ENCODE data around the gene KLHL25. TPM values are rescaled to one million over a fixed set of nuclear protein-coding genes. Genes with fewer than 3 reads are reported as not detected.

Gene KLHL25
- total RNA-seq, 1 experiment from 2014 or later: 18.4 TPM

DNA sequence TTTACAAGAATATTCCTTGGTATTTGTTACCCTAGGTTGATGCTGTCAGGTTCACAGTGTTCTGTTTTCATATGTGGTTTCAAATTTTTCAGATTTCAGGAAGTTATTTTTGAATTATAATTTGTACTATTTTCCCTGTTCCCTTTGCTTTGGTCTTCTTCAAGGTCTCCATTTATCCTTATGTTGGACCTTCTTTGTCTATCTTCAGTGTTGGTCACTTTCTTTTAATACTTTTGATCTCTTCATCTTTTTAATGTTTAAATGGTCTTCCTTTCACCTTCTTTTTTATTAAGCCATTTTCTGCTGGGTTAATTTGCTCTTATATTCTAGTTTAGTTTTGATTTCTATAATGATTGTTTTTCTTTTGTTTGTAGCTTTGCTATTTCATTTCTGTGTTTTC, 61.3 kb downstream of the KLHL25 start:
- no peak overlapping the region for H3K14ac ChIP-seq (ENCODE audit: insufficient read depth, low read length)
- Mint-ChIP-seq H3K4me1 (no peaks in the 10 kb centered on the region), H3K27ac (no peak overlapping the region), H3K36me3 (ENCODE audit: insufficient read depth in 1 of 3, low read depth in 3 of 3) (peaks cover 50 to 65% (median 61%) of the 10 kb centered on the region in 3 experiments), H3K27me3 (ENCODE audit: low read depth) (no peaks in the 10 kb centered on the region), H3K4me3 (no peak overlapping the region; a peak in 1 of 5 replicates), H3K9me3 (peaks cover 15 to 19% of the 10 kb centered on the region in 2 experiments)
- no peak overlapping the region for H3K4me2 ChIP-seq (ENCODE audit: insufficient read depth, insufficient read length, low read length)
- H3K79me2 ChIP-seq (ENCODE audit: insufficient read depth, low read length): no peaks in the 10 kb centered on the region
- DNase-seq: no peak
- H2AK5ac ChIP-seq (ENCODE audit: insufficient read length, low read length): no peak overlapping the region
- no peak overlapping the region for H2BK20ac ChIP-seq (ENCODE audit: low read depth, low read length, poor library complexity, severe bottlenecking)
- H2AFZ ChIP-seq (ENCODE audit: low read length): no peak overlapping the region
- no peak overlapping the region for H2BK15ac ChIP-seq (ENCODE audit: low read depth, low read length)
- no peak overlapping the region for H3K27ac ChIP-seq (ENCODE audit: insufficient read length, low read depth, low read length)
- no peak overlapping the region for H3K23ac ChIP-seq (ENCODE audit: insufficient read length, low read depth, low read length)
- no peak overlapping the region for H3K4ac ChIP-seq (ENCODE audit: low read depth, low read length)
- no peaks in the 10 kb centered on the region for H4K20me1 ChIP-seq (ENCODE audit: control insufficient read depth, insufficient read depth, insufficient read length)
- no peak overlapping the region for H4K5ac ChIP-seq (ENCODE audit: insufficient read length, low read depth, low read length)
- no peak overlapping the region for H3K9ac ChIP-seq (ENCODE audit: extremely low read depth, insufficient read length, low read length)
- TF ChIP-seq, protein P1, sequence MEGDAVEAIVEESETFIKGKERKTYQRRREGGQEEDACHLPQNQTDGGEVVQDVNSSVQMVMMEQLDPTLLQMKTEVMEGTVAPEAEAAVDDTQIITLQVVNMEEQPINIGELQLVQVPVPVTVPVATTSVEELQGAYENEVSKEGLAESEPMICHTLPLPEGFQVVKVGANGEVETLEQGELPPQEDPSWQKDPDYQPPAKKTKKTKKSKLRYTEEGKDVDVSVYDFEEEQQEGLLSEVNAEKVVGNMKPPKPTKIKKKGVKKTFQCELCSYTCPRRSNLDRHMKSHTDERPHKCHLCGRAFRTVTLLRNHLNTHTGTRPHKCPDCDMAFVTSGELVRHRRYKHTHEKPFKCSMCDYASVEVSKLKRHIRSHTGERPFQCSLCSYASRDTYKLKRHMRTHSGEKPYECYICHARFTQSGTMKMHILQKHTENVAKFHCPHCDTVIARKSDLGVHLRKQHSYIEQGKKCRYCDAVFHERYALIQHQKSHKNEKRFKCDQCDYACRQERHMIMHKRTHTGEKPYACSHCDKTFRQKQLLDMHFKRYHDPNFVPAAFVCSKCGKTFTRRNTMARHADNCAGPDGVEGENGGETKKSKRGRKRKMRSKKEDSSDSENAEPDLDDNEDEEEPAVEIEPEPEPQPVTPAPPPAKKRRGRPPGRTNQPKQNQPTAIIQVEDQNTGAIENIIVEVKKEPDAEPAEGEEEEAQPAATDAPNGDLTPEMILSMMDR (conservative IDR thresholded peaks at IDR 0.05): no peak
- H3K27me3 ChIP-seq (ENCODE audit: insufficient read depth, low read length): no peaks in the 10 kb centered on the region
- no peak overlapping the region for H3K18ac ChIP-seq (ENCODE audit: insufficient read length, low read depth, low read length)
- no peaks in the 10 kb centered on the region for H3K79me1 ChIP-seq (ENCODE audit: insufficient read depth, low read depth, low read length, poor library complexity, severe bottlenecking)
- no peaks in the 10 kb centered on the region for H3K23me2 ChIP-seq (ENCODE audit: insufficient read length, low read depth, low read length, poor library complexity, severe bottlenecking)
- H3T11ph ChIP-seq (ENCODE audit: low read length): no peak overlapping the region
- no peaks in the 10 kb centered on the region for H3K4me1 ChIP-seq (ENCODE audit: insufficient read depth, low read length)
- H2BK5ac ChIP-seq (ENCODE audit: insufficient read length, low read length): no peak overlapping the region
- no peak overlapping the region for H4K8ac ChIP-seq (replicated peaks; ENCODE audit: insufficient read length, low read depth, low read length)
- no peak overlapping the region for H2BK120ac ChIP-seq (ENCODE audit: low read depth, low read length, poor library complexity, severe bottlenecking)
- no peak overlapping the region for H4K91ac ChIP-seq (ENCODE audit: insufficient read length, low read depth, low read length)
- H3K9me3 ChIP-seq (ENCODE audit: control insufficient read depth, low read depth, low read length): peaks cover 5% of the 10 kb centered on the region
- no peak overlapping the region for H2BK12ac ChIP-seq (ENCODE audit: insufficient read length, low read depth, low read length)
- no peak overlapping the region for H3K56ac ChIP-seq (ENCODE audit: insufficient read length, low read depth, low read length)
